SK-N-SH (cell line): ENCODE results near the gene TFEB. TPM values are rescaled to one million over a fixed set of nuclear protein-coding genes. Genes with fewer than 3 reads are reported as not detected.
"Not testable (repeated sequence)": the region's sequence is repeated elsewhere in the genome, so short reads cannot be mapped to it uniquely, and the experiment has no call there.

Experiments used
- CTCF ChIA-PET: fragments of 300-600, 350-600 bp; formaldehyde crosslinking; extraction: SDS; loops from one replicate; lab custom pipeline; 2021; lab: Yijun Ruan, JAX
- POLR2A ChIA-PET: fragments of 350-600 bp; sonication (Branson Sonifier 250); formaldehyde crosslinking; extraction: SDS; loops from one replicate; lab custom pipeline; 2020; ENCODE audit warnings: antibody characterized with exemption, inconsistent platforms; lab: Yijun Ruan, JAX
- DNase-seq: peaks from one replicate; pipeline ENCODE4 v3.0.0; 2012
- H2AFZ ChIP-seq: fragments of 200-600 bp; sonication (generic); 2 replicates; pipeline ENCODE4 v1.8.1; 2016; ENCODE audit warnings: antibody characterized with exemption, mild to moderate bottlenecking, low read depth
- H3F3A ChIP-seq: fragments of 200-600 bp; sonication (generic); replicated peaks from 2 replicates; pipeline ENCODE3; 2016; ENCODE audit warnings: antibody characterized with exemption, mild to moderate bottlenecking; ENCODE audit not compliant: insufficient read depth
- H3K27ac ChIP-seq, 2 experiments: fragments of 200-500 bp in 1 of 2; fragments of 200-600 bp in 1 of 2; sonication (Bioruptor generic) in 1 of 2; sonication (generic), shearing (Covaris generic) in 1 of 2; 2 replicates each; pipeline versions ENCODE4 v1.5.1 to v1.6.1; 2014 to 2016; ENCODE audit warnings: low read depth in 2 of 2, inconsistent platforms in 1 of 2, low read length in 1 of 2, mild to moderate bottlenecking in 1 of 2, mixed read lengths in 1 of 2
- H3K27me3 ChIP-seq: fragments of 200-600 bp; sonication (generic), shearing (Covaris generic); 2 replicates; pipeline ENCODE4 v1.6.1; 2016; ENCODE audit warnings: mixed run types; ENCODE audit not compliant: insufficient read depth
- H3K36me3 ChIP-seq, 2 experiments: fragments of 200-500 bp in 1 of 2; fragments of 200-600 bp in 1 of 2; sonication (Bioruptor generic) in 1 of 2; sonication (generic) in 1 of 2; replicated peaks in 1 of 2; 2 replicates each; pipeline versions ENCODE3 to v1.5.1; 2014 to 2016; ENCODE audit warnings: low read length in 1 of 2, mild to moderate bottlenecking in 1 of 2; ENCODE audit not compliant: insufficient read depth in 2 of 2, control insufficient read depth in 1 of 2
- H3K4me1 ChIP-seq, 2 experiments: fragments of 200-500 bp in 1 of 2; fragments of 200-600 bp in 1 of 2; sonication (Bioruptor generic) in 1 of 2; sonication (generic), shearing (Covaris generic) in 1 of 2; 2 replicates each; pipeline versions ENCODE4 v1.5.1 to v1.6.1; 2014 to 2016; ENCODE audit warnings: low read depth in 1 of 2, low read length in 1 of 2, mixed run types in 1 of 2; ENCODE audit not compliant: insufficient read depth in 2 of 2, control insufficient read depth in 1 of 2
- H3K4me2 ChIP-seq: fragments of 200-600 bp; sonication (generic), shearing (Covaris generic); 2 replicates; pipeline ENCODE4 v1.6.1; 2017; ENCODE audit warnings: mixed run types
- H3K4me3 ChIP-seq, 2 experiments: fragments of 200-500 bp in 1 of 2; fragments of 200-600 bp in 1 of 2; sonication (Bioruptor generic) in 1 of 2; sonication (generic), shearing (Covaris generic) in 1 of 2; 2 replicates each; pipeline versions ENCODE4 v1.5.1 to v1.8.1; 2014 to 2016; ENCODE audit warnings: low read depth in 2 of 2, inconsistent platforms in 1 of 2, low read length in 1 of 2, mild to moderate bottlenecking in 1 of 2, mixed read lengths in 1 of 2, moderate library complexity in 1 of 2
- H3K79me2 ChIP-seq: fragments of 200-600 bp; sonication (generic); 2 replicates; pipeline ENCODE4 v1.8.1; 2017; ENCODE audit warnings: mild to moderate bottlenecking; ENCODE audit not compliant: insufficient read depth
- H3K9ac ChIP-seq: fragments of 200-600 bp; sonication (generic); 2 replicates; pipeline ENCODE4 v1.6.1; 2017; ENCODE audit warnings: mixed run types
- H3K9me2 ChIP-seq: fragments of 200-600 bp; sonication (generic); 2 replicates; pipeline ENCODE4 v1.6.1; 2017; ENCODE audit warnings: mixed run types
- H3K9me3 ChIP-seq: fragments of 200-600 bp; sonication (generic); 2 replicates; pipeline ENCODE4 v1.6.1; 2017; ENCODE audit warnings: mixed run types, mild to moderate bottlenecking, moderate library complexity
- H4K20me1 ChIP-seq: fragments of 200-600 bp; sonication (generic); 2 replicates; pipeline ENCODE4 v1.6.1; 2017; ENCODE audit warnings: mild to moderate bottlenecking, mixed run types; ENCODE audit not compliant: insufficient read depth
- CTCF ChIP-seq: fragments of 200-600 bp; sonication (generic); IDR thresholded peaks from 2 replicates; pipeline ENCODE4 v1.6.1; 2017; ENCODE audit warnings: antibody characterized with exemption, mild to moderate bottlenecking, moderate library complexity
- ELF1 ChIP-seq: IDR thresholded peaks from 2 replicates; pipeline ENCODE4 v1.4.0; 2012
- MXI1 ChIP-seq: IDR thresholded peaks from 2 replicates; pipeline ENCODE4 v1.6.1; 2012; ENCODE audit warnings: mild to moderate bottlenecking, low read depth, low read length, improper control_type of control experiment
- NFIC ChIP-seq: IDR thresholded peaks from 2 replicates; pipeline ENCODE4 v1.4.0; 2012; ENCODE audit warnings: borderline replicate concordance
- NRF1 ChIP-seq: IDR thresholded peaks from 2 replicates; pipeline ENCODE4 v1.6.1; 2012; ENCODE audit warnings: low read depth, mild to moderate bottlenecking, low read length
- PBX3 ChIP-seq: IDR thresholded peaks from 2 replicates; pipeline ENCODE4; 2012
- POLR2AphosphoS5 ChIP-seq: IDR thresholded peaks from 2 replicates; pipeline ENCODE4 v1.6.1; 2012; ENCODE audit warnings: low read depth, low read length
- RAD21 ChIP-seq: IDR thresholded peaks from 2 replicates; pipeline ENCODE4 v1.6.1; 2012; ENCODE audit warnings: mild to moderate bottlenecking, low read length
- RCOR1 ChIP-seq: fragments of 150-350 bp; IDR thresholded peaks from 2 replicates; pipeline ENCODE4 v1.6.1; 2017; ENCODE audit warnings: antibody characterized with exemption, low read length
- REST ChIP-seq: IDR thresholded peaks from 2 replicates; pipeline ENCODE4 v1.6.1; 2012; ENCODE audit warnings: mild to moderate bottlenecking, low read depth, low read length, moderate library complexity
- SMC3 ChIP-seq: IDR thresholded peaks from 2 replicates; pipeline ENCODE4 v1.6.1; 2012; ENCODE audit warnings: low read depth, low read length, improper control_type of control experiment
- TEAD4 ChIP-seq: IDR thresholded peaks from 2 replicates; pipeline ENCODE4 v1.4.0; 2012; ENCODE audit warnings: mild to moderate bottlenecking, borderline replicate concordance; ENCODE audit not compliant: insufficient read depth
- YY1 ChIP-seq: IDR thresholded peaks from 2 replicates; pipeline ENCODE4 v1.4.0; 2012; ENCODE audit warnings: low read depth, mild to moderate bottlenecking
- WGBS: methylation state at CpG from one replicate; pipeline ENCODE4 v1.1.6; 2017; ENCODE audit warnings: low lambda C conversion rate; 5-methylcytosine and 5-hydroxymethylcytosine counted together
- polyA plus RNA-seq, 3 experiments: library from polyadenylated mRNA; depleted of rRNA; stranded (reverse); fragments of >200 nt; gene quantifications; 2 replicates each; pipeline ENCODE4 v1.2.3, GENCODE V29; 2012
- TF ChIP-seq, protein P1 (sequence below): IDR thresholded peaks from 2 replicates; pipeline ENCODE4 v1.4.0; 2012; ENCODE audit warnings: low read depth
- TF ChIP-seq, protein P2 (sequence below): fragments of 150-350 bp; IDR thresholded peaks from 2 replicates; pipeline ENCODE4 v1.6.1; 2016; ENCODE audit warnings: mild to moderate bottlenecking, low read depth, low read length

Gene TFEB
- polyA plus RNA-seq, 1 of the 3 experiments (the other 2 are of a cell fraction), result 6.2 TPM

- 86% methylated on average over 4 of the region's 4 CpGs for WGBS
- not testable (repeated sequence) for H4K20me1 ChIP-seq, H3K9me2 ChIP-seq, H3K4me2 ChIP-seq, H3K79me2 ChIP-seq, H3K27me3 ChIP-seq, H3K36me3 ChIP-seq, H3K27ac ChIP-seq, H3F3A ChIP-seq, DNase-seq, H3K9ac ChIP-seq, H2AFZ ChIP-seq, H3K4me3 ChIP-seq, H3K9me3 ChIP-seq
- ChIA-PET POLR2A (interaction anchor here (0.6 kb wide), 1 partner anchor 278 kb away, joined by 3 read pairs; no protein-coding TSS in a partner anchor), CTCF (interaction anchor here (2.6 to 2.8 kb wide), 2 partner anchors 21 to 31 kb away, joined by 8 to 12 read pairs; partner anchors contain the start of genes TFEB and TOMM6)
- peaks cover 3 to 37% of the 10 kb centered on the region in 2 experiments; a peak in 2 of 4 replicates for H3K4me1 ChIP-seq
These were observed 30.7 kb upstream of the TFEB start for GRCh38 chr6:41766043-41766664.

- no peaks in the 10 kb centered on the region for H3K9me3 ChIP-seq
- H3K4me1 ChIP-seq, result peaks cover 3 to 31% of the 10 kb centered on the region in 2 experiments; a peak in 2 of 4 replicates
- no peaks in the 10 kb centered on the region for H4K20me1 ChIP-seq
- no peak for TF ChIP-seq RAD21
- TF ChIP-seq MXI1, result no peak
- TF ChIP-seq REST, result no peak
- TF ChIP-seq, protein P1, sequence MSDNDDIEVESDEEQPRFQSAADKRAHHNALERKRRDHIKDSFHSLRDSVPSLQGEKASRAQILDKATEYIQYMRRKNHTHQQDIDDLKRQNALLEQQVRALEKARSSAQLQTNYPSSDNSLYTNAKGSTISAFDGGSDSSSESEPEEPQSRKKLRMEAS, result no peak
- TF ChIP-seq NRF1, result no peak
- TF ChIP-seq CTCF, result no peak
- TF ChIP-seq, protein P2, sequence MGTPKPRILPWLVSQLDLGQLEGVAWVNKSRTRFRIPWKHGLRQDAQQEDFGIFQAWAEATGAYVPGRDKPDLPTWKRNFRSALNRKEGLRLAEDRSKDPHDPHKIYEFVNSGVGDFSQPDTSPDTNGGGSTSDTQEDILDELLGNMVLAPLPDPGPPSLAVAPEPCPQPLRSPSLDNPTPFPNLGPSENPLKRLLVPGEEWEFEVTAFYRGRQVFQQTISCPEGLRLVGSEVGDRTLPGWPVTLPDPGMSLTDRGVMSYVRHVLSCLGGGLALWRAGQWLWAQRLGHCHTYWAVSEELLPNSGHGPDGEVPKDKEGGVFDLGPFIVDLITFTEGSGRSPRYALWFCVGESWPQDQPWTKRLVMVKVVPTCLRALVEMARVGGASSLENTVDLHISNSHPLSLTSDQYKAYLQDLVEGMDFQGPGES, result no peak
- TF ChIP-seq NFIC, result no peak
- no peak for TF ChIP-seq YY1
- no peak for TF ChIP-seq POLR2AphosphoS5
- no peak for TF ChIP-seq SMC3
- TF ChIP-seq RCOR1, result no peak
- no peak for TF ChIP-seq ELF1
- no peak for TF ChIP-seq PBX3
- TF ChIP-seq TEAD4, result no peak
- TF ChIP-seq, all 33 proteins: peak for 0
- WGBS, result 19% methylated on average over 2 of the region's 2 CpGs
- POLR2A ChIA-PET, result no interaction called here
- Histone ChIP-seq H3K27me3 (no peaks in the 10 kb centered on the region), H3K9ac (no peak overlapping the region), H3K79me2 (no peaks in the 10 kb centered on the region), H3K9me2 (no peaks in the 10 kb centered on the region), H3K27ac (no peak overlapping the region), H2AFZ (no peak overlapping the region), H3K36me3 (no peaks in the 10 kb centered on the region), H3F3A (no peaks in the 10 kb centered on the region), H3K4me3 (no peak overlapping the region), H3K4me2 (no peak overlapping the region)
- no peak for DNase-seq
- CTCF ChIA-PET, result interaction anchor here (0.7 to 2.6 kb wide), 6 partner anchors 15 to 395 kb away, joined by 3 to 12 read pairs (median 4); partner anchors contain the start of gene TOMM6
These were observed 28.1 kb upstream of the TFEB start for GRCh38 chr6:41763470-41763869.
